GM12878 (cell line): Measurements from ENCODE around the gene HS6ST3. TPM values are rescaled to one million over a fixed set of nuclear protein-coding genes. Genes with fewer than 3 reads are reported as not detected.

Source experiments
- ATAC-seq: fragments of 200-7000 bp; cut with Tn5 transposase; 3 replicates; pipeline ENCODE4 v1.9.1; 2020; ENCODE audit warnings: mild to moderate bottlenecking, moderate library complexity
- BruUV-seq: library from RNA; stranded (reverse); fragments of 400-500 nt; replicated peaks from 2 replicates; lab custom pipeline; 2021; lab: Mats Ljungman, UMichigan
- CTCF ChIA-PET: fragments of 300-600 bp; sonication (Branson Sonifier 250); formaldehyde crosslinking; extraction: SDS; loops from one replicate; lab custom pipeline; 2021; ENCODE audit warnings: inconsistent platforms; lab: Yijun Ruan, JAX
- POLR2A ChIA-PET: fragments of 350-600 bp; formaldehyde crosslinking; extraction: SDS; loops from one replicate; lab custom pipeline; 2021; ENCODE audit warnings: inconsistent platforms; lab: Charles Lee
- RAD21 ChIA-PET: fragments of 300-600 bp; sonication (Branson Sonifier 250); formaldehyde crosslinking; loops from one replicate; lab custom pipeline; 2023; ENCODE audit warnings: antibody characterized with exemption; ENCODE audit not compliant: unreplicated experiment; lab: Charles Lee
- SMC1A ChIA-PET: fragments of 300-600 bp; sonication (Branson Sonifier 250); formaldehyde crosslinking; loops from one replicate; lab custom pipeline; 2023; ENCODE audit not compliant: unreplicated experiment, uncharacterized antibody; lab: Charles Lee
- DNase-seq: peaks from one replicate; pipeline ENCODE4 v3.0.0-alpha.2; 2011; ENCODE audit warnings: low read depth, low spot score
- FAIRE-seq: peaks from 3 replicates; lab custom pipeline; 2011; peaks lifted over from hg19 to GRCh38; lab: Jason Lieb, UNC
- H2AFZ ChIP-seq: 2 replicates; pipeline ENCODE4 v1.6.0; 2011; ENCODE audit warnings: low read depth, low read length, control low read depth; ENCODE audit not compliant: control insufficient read depth
- H3K27ac ChIP-seq: 2 replicates; pipeline ENCODE4 v1.5.1; 2011; ENCODE audit warnings: control low read depth; ENCODE audit not compliant: control insufficient read depth, insufficient read depth
- H3K27me3 ChIP-seq, 2 experiments: replicated peaks in 1 of 2; 2 replicates each; pipeline versions ENCODE4 v1.6.0 to v1.6.1; 2011; ENCODE audit warnings: low read length in 1 of 2; ENCODE audit not compliant: control insufficient read depth in 2 of 2, insufficient read depth in 2 of 2
- H3K36me3 ChIP-seq, 2 experiments: 2 replicates each; pipeline ENCODE4 v1.5.1; 2011; ENCODE audit warnings: low read length in 1 of 2; ENCODE audit not compliant: control insufficient read depth in 2 of 2, insufficient read depth in 2 of 2
- H3K4me1 ChIP-seq: 2 replicates; pipeline ENCODE4 v1.6.1; 2011; ENCODE audit warnings: mild to moderate bottlenecking, low read length, moderate library complexity, mixed read lengths; ENCODE audit not compliant: control insufficient read depth, insufficient read depth
- H3K4me2 ChIP-seq: 2 replicates; pipeline ENCODE4 v1.6.0; 2011; ENCODE audit warnings: control low read depth; ENCODE audit not compliant: control insufficient read depth, insufficient read depth
- H3K4me3 ChIP-seq: fragments of 200-600 bp; sonication (generic); 2 replicates; pipeline ENCODE4 v1.5.1; 2016
- H3K79me2 ChIP-seq: 2 replicates; pipeline ENCODE4 v1.6.0; 2011; ENCODE audit warnings: low read length; ENCODE audit not compliant: control insufficient read depth, insufficient read depth
- H3K9ac ChIP-seq: 2 replicates; pipeline ENCODE4 v1.8.0; 2011; ENCODE audit warnings: low read length, control low read depth, mixed read lengths; ENCODE audit not compliant: control insufficient read depth, insufficient read depth
- H3K9me3 ChIP-seq: replicated peaks from 3 replicates; pipeline ENCODE4 v1.5.1; 2011; ENCODE audit warnings: mild to moderate bottlenecking, low read length; ENCODE audit not compliant: control insufficient read depth, insufficient read depth
- H4K20me1 ChIP-seq: 2 replicates; pipeline ENCODE4 v1.6.0; 2011; ENCODE audit not compliant: control insufficient read depth, insufficient read depth
- CHD1 ChIP-seq: IDR thresholded peaks from 2 replicates; pipeline ENCODE4 v1.6.1; 2012; ENCODE audit warnings: low read depth, low read length, improper control_type of control experiment
- IKZF1 ChIP-seq: fragments of 450-650 bp; conservative IDR thresholded peaks from 2 replicates; pipeline ENCODE4 v1.6.1; 2017; ENCODE audit warnings: antibody characterized with exemption, mild to moderate bottlenecking
- KLF5 ChIP-seq: fragments of 450-650 bp; IDR thresholded peaks from 2 replicates; pipeline ENCODE4 v1.6.1; 2014; ENCODE audit warnings: mild to moderate bottlenecking; ENCODE audit not compliant: partially characterized antibody
- MTA3 ChIP-seq: IDR thresholded peaks from 2 replicates; pipeline ENCODE4 v1.6.1; 2012; ENCODE audit warnings: low read length, inconsistent platforms, borderline replicate concordance
- POLR2A ChIP-seq: IDR thresholded peaks from 2 replicates; pipeline ENCODE4 v1.6.1; 2011; ENCODE audit warnings: low read depth, mild to moderate bottlenecking, low read length
- SIN3A ChIP-seq: IDR thresholded peaks from 2 replicates; pipeline ENCODE4 v1.6.1; 2012; ENCODE audit warnings: low read depth, low read length, improper control_type of control experiment
- SIX5 ChIP-seq: IDR thresholded peaks from 2 replicates; pipeline ENCODE4 v1.6.1; 2011; ENCODE audit warnings: mild to moderate bottlenecking, low read depth, low read length, moderate library complexity; ENCODE audit not compliant: severe bottlenecking
- WGBS: methylation state at CpG from one replicate; pipeline ENCODE4 v1.1.6; 2016; ENCODE audit warnings: low lambda C conversion rate; ENCODE audit not compliant: insufficient replicate concordance, insufficient coverage; ENCODE audit errors: missing lambda C conversion rate; 5-methylcytosine and 5-hydroxymethylcytosine counted together
- in situ Hi-C: fragments of 300-500 bp; cut with MboI; formaldehyde crosslinking; loops from 9 replicates; pipeline ENCODE4 v1.14.3; 2018; ENCODE audit warnings: mixed read lengths
- intact Hi-C: fragments of 100-400 bp; cut with micrococcal nuclease; formaldehyde crosslinking; loops from one replicate; pipeline ENCODE4 v1.14.2; 2022; ENCODE audit not compliant: unreplicated experiment
- polyA plus RNA-seq, 11 experiments: library from polyadenylated mRNA; depleted of rRNA in 4 of 11; unstranded in 6 of 11; stranded (reverse) in 5 of 11; fragments of >200 nt; fragmentation: Nextera tagmentation in 4 of 11; fragmentation: Illumina TruSeq in 1 of 11; extraction: Ambion mirVana in 4 of 11; extraction: Trizol in 1 of 11; gene quantifications; 1 replicate in 1 of 11; 2 replicates in 10 of 11; pipeline versions ENCODE4 v1.2.1 to v1.2.3, GENCODE V29; 2011 to 2016; ENCODE audit warnings: inconsistent platforms in 2 of 11, missing spikeins in 2 of 11, low read depth in 1 of 11
- total RNA-seq, 4 experiments: library from RNA; depleted of rRNA in 3 of 4; stranded (reverse); fragments of >200 nt in 3 of 4; fragmentation: Illumina TruSeq in 1 of 4; extraction: Trizol in 1 of 4; gene quantifications; 2 replicates each; pipeline versions ENCODE4 v1.2.1 to v1.2.3, GENCODE V29; 2013 to 2021
- TF ChIP-seq, protein P1 (sequence below): IDR thresholded peaks from 2 replicates; pipeline ENCODE4 v1.6.1; 2012; ENCODE audit warnings: low read depth, low read length, improper control_type of control experiment
- TF ChIP-seq, protein P2 (sequence below), 3 experiments: IDR thresholded peaks in 2 of 3; conservative IDR thresholded peaks in 1 of 3; 2 replicates each; pipeline ENCODE4 v1.5.1; 2011; ENCODE audit warnings: low read depth in 3 of 3, low read length in 3 of 3, mild to moderate bottlenecking in 3 of 3, control low read depth in 2 of 3, moderate library complexity in 2 of 3, inconsistent platforms in 1 of 3, mixed read lengths in 1 of 3; ENCODE audit not compliant: control insufficient read depth in 2 of 3, insufficient read depth in 1 of 3; ENCODE audit errors: extremely low read depth in 1 of 3

HS6ST3 gene
- total and polyA plus RNA-seq, 10 of the 15 experiments (the other 5 are each of a cell fraction or from before 2014, with no cell fraction given), result under 0.01 to 2.9 TPM; not detected in 8

DNA sequence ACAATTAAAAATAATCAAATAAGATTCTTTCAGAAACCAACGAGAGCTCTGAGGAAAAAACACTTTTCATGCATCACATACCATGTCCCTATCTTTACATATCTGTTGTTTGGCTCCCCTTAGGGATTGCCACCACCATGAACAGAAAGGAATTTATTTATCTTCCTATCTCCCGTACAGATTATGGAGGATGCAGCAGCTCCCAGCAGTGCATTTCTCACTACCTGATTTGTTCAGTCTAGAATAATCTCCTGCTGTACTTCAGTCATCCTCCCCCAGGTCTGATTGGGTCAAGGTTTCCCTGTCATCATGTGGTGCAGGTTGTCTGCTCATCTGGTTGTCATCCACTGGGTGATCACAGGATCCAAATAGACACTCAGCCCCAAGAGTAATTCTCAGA, 453.1 kb downstream of the HS6ST3 start:
- WGBS, result 0% methylated on average over 2 of the region's 2 CpGs

More for the DNA sequence above, 453.1 kb downstream of the HS6ST3 start:
- H3K27me3 ChIP-seq, result no peaks in the 10 kb centered on the region
- H3K27ac ChIP-seq, result no peak overlapping the region
- FAIRE-seq, result no peak
- no peaks in the 10 kb centered on the region for H3K9me3 ChIP-seq
- H3K79me2 ChIP-seq, result no peaks in the 10 kb centered on the region
- H3K4me2 ChIP-seq, result no peak overlapping the region
- no peak overlapping the region for H3K4me3 ChIP-seq
- no peak overlapping the region for H3K9ac ChIP-seq
- TF ChIP-seq SIN3A, result no peak
- TF ChIP-seq, protein P1, sequence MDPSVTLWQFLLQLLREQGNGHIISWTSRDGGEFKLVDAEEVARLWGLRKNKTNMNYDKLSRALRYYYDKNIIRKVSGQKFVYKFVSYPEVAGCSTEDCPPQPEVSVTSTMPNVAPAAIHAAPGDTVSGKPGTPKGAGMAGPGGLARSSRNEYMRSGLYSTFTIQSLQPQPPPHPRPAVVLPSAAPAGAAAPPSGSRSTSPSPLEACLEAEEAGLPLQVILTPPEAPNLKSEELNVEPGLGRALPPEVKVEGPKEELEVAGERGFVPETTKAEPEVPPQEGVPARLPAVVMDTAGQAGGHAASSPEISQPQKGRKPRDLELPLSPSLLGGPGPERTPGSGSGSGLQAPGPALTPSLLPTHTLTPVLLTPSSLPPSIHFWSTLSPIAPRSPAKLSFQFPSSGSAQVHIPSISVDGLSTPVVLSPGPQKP, result no peak
- TF ChIP-seq POLR2A, result no peak
- TF ChIP-seq, protein P2, sequence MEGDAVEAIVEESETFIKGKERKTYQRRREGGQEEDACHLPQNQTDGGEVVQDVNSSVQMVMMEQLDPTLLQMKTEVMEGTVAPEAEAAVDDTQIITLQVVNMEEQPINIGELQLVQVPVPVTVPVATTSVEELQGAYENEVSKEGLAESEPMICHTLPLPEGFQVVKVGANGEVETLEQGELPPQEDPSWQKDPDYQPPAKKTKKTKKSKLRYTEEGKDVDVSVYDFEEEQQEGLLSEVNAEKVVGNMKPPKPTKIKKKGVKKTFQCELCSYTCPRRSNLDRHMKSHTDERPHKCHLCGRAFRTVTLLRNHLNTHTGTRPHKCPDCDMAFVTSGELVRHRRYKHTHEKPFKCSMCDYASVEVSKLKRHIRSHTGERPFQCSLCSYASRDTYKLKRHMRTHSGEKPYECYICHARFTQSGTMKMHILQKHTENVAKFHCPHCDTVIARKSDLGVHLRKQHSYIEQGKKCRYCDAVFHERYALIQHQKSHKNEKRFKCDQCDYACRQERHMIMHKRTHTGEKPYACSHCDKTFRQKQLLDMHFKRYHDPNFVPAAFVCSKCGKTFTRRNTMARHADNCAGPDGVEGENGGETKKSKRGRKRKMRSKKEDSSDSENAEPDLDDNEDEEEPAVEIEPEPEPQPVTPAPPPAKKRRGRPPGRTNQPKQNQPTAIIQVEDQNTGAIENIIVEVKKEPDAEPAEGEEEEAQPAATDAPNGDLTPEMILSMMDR (IDR thresholded peaks at IDR 0.05 in 2 of 3, conservative IDR thresholded peaks at IDR 0.05 in 1 of 3; ENCODE audit: control insufficient read depth in 2 of 3, extremely low read depth in 1 of 3, insufficient read depth in 1 of 3, low read depth in 3 of 3, low read length in 3 of 3), result no peak
- TF ChIP-seq SIX5, result no peak
- no peak for TF ChIP-seq IKZF1
- no peak for TF ChIP-seq KLF5
- TF ChIP-seq CHD1, result no peak
- no peak for TF ChIP-seq MTA3
- TF ChIP-seq, all 136 proteins: peak for 0
- ATAC-seq (no peak), DNase-seq (no peak)
- Histone ChIP-seq H3K36me3 (no peaks in the 10 kb centered on the region), H3K4me1 (no peaks in the 10 kb centered on the region), H4K20me1 (no peaks in the 10 kb centered on the region), H2AFZ (no peak overlapping the region)
- POLR2A ChIA-PET, result no interaction called here
- no TSS peak for BruUV-seq
- in situ Hi-C loops (no loop called here), intact Hi-C loops (no loop called here)
- CTCF ChIA-PET, result interaction anchor here (1.6 kb wide), 1 partner anchor 16 kb away, joined by 3 read pairs; no protein-coding TSS in a partner anchor
- RAD21 ChIA-PET, result no interaction called here
- SMC1A ChIA-PET, result no interaction called here
